ENCODE results near the gene MVB12B. TPM values are rescaled to one million over a fixed set of nuclear protein-coding genes. Genes with fewer than 3 reads are reported as not detected.

Gene MVB12B
- polyA plus RNA-seq, 1 donor from 2014 or later: 39.5 TPM

DNA sequence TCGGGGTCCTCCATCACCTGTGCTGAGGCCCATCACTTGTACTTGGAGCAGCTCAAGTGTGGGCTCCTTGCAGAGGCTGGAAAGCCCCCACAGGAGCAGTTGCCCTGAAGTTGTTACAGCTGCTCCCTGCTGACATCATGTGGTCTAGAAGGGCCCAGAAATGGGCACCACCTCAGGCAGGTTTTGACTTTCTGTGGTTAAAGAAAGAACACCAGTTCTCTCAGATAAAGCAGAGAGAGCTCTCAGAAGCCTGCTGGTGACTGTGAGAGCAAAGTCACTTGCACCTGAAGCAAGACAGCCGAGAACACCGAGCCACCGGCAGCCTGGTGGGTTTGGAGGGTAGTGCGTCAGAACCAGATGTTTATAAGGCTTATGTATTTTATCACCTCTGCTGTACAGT is 70.4 kb downstream of the MVB12B start:
- peak overlapping the region; percentile 72 for H3K27ac ChIP-seq (ENCODE audit: low read length)
- H3K9me3 ChIP-seq (ENCODE audit: low read length): no peaks in the 10 kb centered on the region
- no peaks in the 10 kb centered on the region for H3K27me3 ChIP-seq (ENCODE audit: insufficient read depth, low read depth, low read length)
- H2AFZ ChIP-seq (ENCODE audit: low read depth, low read length): no peak overlapping the region
- H3F3A ChIP-seq (ENCODE audit: insufficient read depth, low read length, poor library complexity, severe bottlenecking): no peaks in the 10 kb centered on the region
- no peaks in the 10 kb centered on the region for H3K79me2 ChIP-seq (replicated peaks; ENCODE audit: insufficient read depth, low read length)
- H3K9ac ChIP-seq (ENCODE audit: low read length): no peak overlapping the region
- H3K9me2 ChIP-seq (ENCODE audit: insufficient read depth, low read length): no peaks in the 10 kb centered on the region
- H3K4me2 ChIP-seq (ENCODE audit: low read length): no peak overlapping the region
- no peaks in the 10 kb centered on the region for H3K36me3 ChIP-seq (ENCODE audit: insufficient read depth, low read length)
- H3K4me3 ChIP-seq (ENCODE audit: low read length): no peak overlapping the region
- no peak for TF ChIP-seq EP300 (conservative IDR thresholded peaks at IDR 0.05; ENCODE audit: poor library complexity, severe bottlenecking)
- TF ChIP-seq SMC3 (conservative IDR thresholded peaks at IDR 0.05; ENCODE audit: poor library complexity): peak; percentile 26
- no peak for TF ChIP-seq EZH2 (IDR thresholded peaks at IDR 0.05; ENCODE audit: borderline replicate concordance, insufficient read depth, low read length, poor library complexity, severe bottlenecking)
- TF ChIP-seq MXI1 (conservative IDR thresholded peaks at IDR 0.05; ENCODE audit: poor library complexity, severe bottlenecking): no peak
- H4K20me1 ChIP-seq (ENCODE audit: insufficient read depth): no peaks in the 10 kb centered on the region

DNA sequence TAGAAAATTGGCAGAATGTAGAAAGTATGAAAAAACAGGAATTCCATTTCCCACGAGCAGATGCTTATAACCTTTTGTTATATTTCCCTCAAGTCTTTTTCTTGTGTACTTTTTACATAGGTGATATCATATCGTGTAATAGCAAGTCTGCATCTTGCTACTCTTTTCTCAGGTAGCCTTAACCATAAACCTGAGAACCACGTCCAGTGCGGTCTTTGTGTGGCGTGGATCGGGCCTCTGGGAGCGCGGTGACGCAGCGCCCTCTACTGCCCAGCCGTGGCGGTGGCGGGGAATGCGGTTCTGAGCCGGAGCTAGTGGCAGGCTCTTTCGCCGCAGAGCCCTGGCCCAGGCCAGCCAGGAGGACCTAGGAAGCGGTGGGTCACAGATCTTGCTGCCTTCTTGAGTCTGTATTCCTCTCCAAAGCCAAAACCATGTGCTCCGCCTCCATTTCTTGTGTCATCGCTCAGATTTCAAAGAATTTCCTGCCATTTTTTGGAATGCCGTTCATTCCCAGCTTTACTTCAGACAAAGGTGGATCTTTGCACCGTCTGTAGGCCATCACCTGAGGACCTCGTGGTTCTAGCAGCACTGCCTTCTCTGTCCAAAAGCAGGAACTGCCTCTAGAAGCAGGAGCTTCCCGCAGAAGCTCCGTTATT is 71.9 kb downstream of the MVB12B start:
- Histone ChIP-seq H3K27ac (ENCODE audit: low read length) (peak overlapping the region; percentile 72), H3K4me2 (ENCODE audit: low read length) (no peak overlapping the region), H2AFZ (ENCODE audit: low read depth, low read length) (no peak overlapping the region), H4K20me1 (ENCODE audit: insufficient read depth) (no peaks in the 10 kb centered on the region), H3F3A (ENCODE audit: insufficient read depth, low read length, poor library complexity, severe bottlenecking) (no peaks in the 10 kb centered on the region), H3K79me2 (replicated peaks; ENCODE audit: insufficient read depth, low read length) (no peaks in the 10 kb centered on the region), H3K9me2 (ENCODE audit: insufficient read depth, low read length) (no peaks in the 10 kb centered on the region), H3K36me3 (ENCODE audit: insufficient read depth, low read length) (no peaks in the 10 kb centered on the region), H3K9me3 (ENCODE audit: low read length) (no peaks in the 10 kb centered on the region), H3K4me3 (ENCODE audit: low read length) (peak overlapping the region; percentile 10), H3K9ac (ENCODE audit: low read length) (peak overlapping the region; percentile 38), H3K27me3 (ENCODE audit: insufficient read depth, low read depth, low read length) (no peaks in the 10 kb centered on the region)
- TF ChIP-seq TAF1 (IDR thresholded peaks at IDR 0.05; ENCODE audit: low read depth): no peak
- no peak for TF ChIP-seq EZH2 (IDR thresholded peaks at IDR 0.05; ENCODE audit: borderline replicate concordance, insufficient read depth, low read length, poor library complexity, severe bottlenecking)
- TF ChIP-seq POLR2AphosphoS5 (IDR thresholded peaks at IDR 0.05): no peak
- TF ChIP-seq, protein P1, sequence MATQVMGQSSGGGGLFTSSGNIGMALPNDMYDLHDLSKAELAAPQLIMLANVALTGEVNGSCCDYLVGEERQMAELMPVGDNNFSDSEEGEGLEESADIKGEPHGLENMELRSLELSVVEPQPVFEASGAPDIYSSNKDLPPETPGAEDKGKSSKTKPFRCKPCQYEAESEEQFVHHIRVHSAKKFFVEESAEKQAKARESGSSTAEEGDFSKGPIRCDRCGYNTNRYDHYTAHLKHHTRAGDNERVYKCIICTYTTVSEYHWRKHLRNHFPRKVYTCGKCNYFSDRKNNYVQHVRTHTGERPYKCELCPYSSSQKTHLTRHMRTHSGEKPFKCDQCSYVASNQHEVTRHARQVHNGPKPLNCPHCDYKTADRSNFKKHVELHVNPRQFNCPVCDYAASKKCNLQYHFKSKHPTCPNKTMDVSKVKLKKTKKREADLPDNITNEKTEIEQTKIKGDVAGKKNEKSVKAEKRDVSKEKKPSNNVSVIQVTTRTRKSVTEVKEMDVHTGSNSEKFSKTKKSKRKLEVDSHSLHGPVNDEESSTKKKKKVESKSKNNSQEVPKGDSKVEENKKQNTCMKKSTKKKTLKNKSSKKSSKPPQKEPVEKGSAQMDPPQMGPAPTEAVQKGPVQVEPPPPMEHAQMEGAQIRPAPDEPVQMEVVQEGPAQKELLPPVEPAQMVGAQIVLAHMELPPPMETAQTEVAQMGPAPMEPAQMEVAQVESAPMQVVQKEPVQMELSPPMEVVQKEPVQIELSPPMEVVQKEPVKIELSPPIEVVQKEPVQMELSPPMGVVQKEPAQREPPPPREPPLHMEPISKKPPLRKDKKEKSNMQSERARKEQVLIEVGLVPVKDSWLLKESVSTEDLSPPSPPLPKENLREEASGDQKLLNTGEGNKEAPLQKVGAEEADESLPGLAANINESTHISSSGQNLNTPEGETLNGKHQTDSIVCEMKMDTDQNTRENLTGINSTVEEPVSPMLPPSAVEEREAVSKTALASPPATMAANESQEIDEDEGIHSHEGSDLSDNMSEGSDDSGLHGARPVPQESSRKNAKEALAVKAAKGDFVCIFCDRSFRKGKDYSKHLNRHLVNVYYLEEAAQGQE (IDR thresholded peaks at IDR 0.05; ENCODE audit: borderline replicate concordance): peak; percentile 3
- TF ChIP-seq, protein P2, sequence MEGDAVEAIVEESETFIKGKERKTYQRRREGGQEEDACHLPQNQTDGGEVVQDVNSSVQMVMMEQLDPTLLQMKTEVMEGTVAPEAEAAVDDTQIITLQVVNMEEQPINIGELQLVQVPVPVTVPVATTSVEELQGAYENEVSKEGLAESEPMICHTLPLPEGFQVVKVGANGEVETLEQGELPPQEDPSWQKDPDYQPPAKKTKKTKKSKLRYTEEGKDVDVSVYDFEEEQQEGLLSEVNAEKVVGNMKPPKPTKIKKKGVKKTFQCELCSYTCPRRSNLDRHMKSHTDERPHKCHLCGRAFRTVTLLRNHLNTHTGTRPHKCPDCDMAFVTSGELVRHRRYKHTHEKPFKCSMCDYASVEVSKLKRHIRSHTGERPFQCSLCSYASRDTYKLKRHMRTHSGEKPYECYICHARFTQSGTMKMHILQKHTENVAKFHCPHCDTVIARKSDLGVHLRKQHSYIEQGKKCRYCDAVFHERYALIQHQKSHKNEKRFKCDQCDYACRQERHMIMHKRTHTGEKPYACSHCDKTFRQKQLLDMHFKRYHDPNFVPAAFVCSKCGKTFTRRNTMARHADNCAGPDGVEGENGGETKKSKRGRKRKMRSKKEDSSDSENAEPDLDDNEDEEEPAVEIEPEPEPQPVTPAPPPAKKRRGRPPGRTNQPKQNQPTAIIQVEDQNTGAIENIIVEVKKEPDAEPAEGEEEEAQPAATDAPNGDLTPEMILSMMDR (IDR thresholded peaks at IDR 0.05; ENCODE audit: poor library complexity, severe bottlenecking): peak; percentile 98
- no peak for TF ChIP-seq EP300 (conservative IDR thresholded peaks at IDR 0.05; ENCODE audit: poor library complexity, severe bottlenecking)
- peak; percentile 91 for TF ChIP-seq SMC3 (conservative IDR thresholded peaks at IDR 0.05; ENCODE audit: poor library complexity)
- TF ChIP-seq RAD21 (conservative IDR thresholded peaks at IDR 0.05): peak; percentile 98
